Stimulated activated CD8-positive, alpha-beta memory T cell treated with anti-CD3 and anti-CD28 coated beads, Interleukin-7, amount 100 ng/mL, for 24 hours (primary cell): ENCODE measurements around the gene TUBB6.

ENCODE experiments used
- DNase-seq: peaks from one replicate; pipeline ENCODE4 v3.0.0-alpha.2; 2020; ENCODE audit warnings: low read depth

TUBB6 gene

DNA sequence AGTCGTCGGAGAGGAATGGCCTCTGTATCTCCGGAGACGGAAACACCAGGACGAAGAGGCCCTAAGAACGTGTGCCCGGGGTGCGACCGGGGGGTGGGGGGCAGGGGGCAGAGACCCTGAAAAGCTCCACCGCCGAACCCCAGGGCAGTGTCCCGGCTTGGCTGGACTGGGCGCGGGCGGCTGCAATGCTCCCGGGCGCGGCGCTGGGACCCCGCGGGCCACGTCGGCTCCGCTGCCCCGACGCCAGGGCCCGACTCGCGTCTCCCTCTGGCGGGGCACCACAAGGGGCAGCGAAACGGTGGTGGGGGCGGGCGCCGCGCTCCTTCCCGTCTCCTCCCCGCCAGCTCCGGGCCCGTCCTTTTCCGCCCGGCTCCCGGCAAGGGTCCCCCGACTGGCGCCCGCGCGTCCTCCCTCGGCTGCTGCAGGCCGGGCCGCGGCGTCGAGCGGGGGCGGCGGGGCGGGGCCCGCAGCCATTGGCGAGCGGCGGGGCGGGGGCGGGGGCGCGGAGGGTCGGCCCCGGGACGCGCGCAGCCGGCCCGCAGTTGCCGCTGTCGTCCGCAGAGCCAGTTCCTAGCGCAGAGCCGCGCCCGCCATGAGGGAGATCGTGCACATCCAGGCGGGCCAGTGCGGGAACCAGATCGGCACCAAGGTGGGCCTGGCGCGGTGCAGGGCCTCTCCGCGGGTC, at the start of gene TUBB6:
Gene TUBB6 (plus strand): TSS at position 541 of the 685 bp plus-strand sequence. CDS start 52 bp downstream, at position 593.
- no peak for DNase-seq

DNA sequence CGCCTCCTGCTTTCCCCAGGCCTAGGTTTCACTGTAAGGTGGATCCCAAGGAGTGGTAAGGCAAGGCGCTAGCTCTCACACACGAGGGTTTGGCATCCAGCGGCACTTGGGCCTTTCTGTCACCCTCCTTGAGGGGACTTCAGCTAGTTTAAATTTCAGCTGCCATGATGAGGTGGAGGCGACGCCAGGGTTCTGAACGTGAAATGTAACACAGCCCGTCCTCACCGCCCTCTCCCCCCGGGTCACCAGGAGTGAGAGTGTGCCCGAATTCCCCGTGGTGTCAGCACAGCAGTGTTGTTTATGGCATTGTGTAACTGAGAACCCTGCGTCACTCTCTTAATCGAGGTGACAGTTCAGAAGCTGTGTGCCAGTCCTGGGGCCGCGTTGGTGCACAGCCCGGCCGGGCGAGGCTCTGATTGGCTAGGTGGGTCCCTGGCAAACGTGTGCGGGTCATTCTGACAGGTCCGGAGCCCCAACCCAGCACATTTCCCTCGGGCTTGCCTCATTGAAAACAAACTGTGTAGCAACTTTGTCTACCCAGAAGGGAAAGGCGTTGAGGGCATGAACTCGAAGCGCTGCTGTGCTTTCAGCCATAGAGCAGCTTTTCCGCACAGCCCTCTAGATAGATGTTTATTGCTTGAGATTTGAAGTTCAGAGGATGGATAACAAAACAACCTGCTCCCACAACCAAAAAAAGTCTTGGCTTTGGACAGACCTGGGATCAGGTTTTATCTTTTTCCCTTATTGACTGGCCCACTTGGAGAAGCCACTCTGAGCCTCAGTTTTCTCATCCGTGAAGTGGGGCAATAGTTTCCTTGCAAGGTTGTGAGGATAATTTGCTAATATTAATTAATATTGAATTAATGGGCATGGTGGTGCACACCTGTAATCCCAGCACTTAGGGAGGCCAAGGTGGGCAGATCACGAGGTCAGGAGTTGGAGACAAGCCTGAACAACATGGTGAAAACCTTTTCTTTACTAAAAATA, 49.0 kb upstream of the TUBB6 start:
- no peak for DNase-seq

DNA sequence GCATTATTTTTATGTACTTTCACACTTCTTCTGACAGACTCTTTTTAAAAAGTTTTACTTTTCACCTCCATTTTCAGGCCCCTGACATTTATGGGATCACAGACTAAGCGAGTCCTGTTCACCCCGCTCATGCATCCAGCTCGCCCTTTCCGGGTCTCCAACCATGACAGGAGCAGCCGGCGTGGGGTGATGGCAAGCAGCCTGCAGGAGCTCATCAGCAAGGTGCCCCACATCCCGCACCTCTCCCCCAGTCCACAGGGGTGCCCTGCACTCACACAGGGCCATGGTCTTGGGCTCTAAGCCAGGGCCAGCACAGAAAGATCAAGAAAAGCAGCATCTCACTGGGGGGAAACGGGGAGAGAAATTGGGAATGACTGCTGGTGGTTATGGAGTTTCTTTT, 45.3 kb upstream of the TUBB6 start:
- no peak for DNase-seq

DNA sequence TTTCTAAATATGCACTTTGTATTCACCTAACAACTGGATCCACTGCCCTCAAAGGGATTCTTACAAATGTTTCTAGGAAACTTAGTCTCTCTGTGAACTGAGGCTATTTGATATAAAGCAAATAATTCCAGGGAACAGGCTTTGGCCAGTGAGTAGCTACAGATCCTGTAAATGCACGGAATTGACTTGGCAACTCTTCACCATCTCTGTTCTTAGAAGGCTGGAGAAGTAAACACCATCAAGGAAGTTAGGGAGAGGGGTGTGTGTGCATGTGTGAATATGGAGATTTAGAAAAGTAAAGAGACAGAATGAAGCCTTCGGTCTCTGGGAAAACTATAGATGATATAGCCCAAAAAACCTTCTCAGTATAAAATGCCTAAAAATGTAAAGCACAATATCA, 43.2 kb upstream of the TUBB6 start:
- DNase-seq = no peak

DNA sequence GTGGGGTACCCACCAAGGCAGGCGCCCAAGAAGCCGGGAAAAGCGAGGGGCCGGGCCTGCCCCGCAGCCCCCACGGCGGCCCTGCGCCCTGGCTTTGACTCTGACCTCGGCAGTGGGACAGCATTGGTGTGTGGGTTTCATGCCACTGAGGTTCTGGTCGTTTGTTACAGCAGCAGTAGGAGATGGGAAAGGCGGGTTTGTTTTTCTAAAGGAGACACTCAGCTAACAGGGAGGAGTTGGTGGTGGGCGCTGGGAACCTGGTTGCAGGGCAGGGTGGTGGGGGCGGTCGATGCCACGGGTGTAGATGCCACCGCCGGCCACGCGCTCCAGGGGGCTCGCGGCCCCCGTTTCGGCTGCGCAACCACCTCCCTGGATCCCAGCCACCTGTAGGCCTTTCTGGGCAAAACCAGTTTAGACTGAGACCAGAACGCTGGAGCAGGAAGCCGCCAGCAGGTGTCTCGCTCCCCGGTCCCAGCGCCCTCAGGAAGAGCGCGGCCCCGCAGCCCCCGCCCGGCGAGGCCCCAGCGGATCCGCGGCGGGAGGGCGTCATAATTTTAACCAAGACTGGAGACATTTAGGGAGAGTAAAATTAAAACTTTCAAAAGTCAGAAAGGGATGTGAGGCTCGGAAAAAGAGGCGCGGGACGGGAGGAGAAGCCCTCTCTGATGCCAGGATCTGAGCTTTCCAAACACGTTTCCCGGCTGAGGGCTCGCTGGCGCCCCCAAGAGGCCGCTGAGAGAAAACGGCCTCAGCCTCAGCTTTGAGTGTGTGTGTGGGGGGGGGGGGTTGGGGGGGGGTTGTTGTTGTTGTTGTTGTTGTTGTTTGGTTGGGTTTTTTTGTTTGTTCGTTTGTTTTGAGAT, 36.4 kb upstream of the TUBB6 start:
- DNase-seq = peak; percentile 27

DNA sequence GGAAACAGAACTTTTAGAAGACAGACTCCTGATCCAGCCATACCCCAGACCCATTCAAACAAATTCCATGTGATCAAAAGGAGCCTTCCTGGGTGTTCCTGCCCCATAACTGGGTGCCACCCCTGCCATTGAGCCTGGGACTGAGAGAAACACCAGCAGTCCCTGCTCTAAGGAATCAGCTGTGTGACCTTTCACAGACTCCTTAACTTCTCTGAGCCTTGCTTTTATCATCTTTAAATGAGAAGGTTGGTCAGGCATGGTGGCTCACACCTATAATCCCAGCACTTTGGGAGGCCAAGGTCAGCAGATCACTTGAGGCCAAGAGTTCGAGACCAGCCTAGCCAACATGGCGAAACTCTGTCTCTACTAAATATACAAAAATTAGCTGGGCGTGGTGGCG, 33.2 kb upstream of the TUBB6 start:
- no peak for DNase-seq

DNA sequence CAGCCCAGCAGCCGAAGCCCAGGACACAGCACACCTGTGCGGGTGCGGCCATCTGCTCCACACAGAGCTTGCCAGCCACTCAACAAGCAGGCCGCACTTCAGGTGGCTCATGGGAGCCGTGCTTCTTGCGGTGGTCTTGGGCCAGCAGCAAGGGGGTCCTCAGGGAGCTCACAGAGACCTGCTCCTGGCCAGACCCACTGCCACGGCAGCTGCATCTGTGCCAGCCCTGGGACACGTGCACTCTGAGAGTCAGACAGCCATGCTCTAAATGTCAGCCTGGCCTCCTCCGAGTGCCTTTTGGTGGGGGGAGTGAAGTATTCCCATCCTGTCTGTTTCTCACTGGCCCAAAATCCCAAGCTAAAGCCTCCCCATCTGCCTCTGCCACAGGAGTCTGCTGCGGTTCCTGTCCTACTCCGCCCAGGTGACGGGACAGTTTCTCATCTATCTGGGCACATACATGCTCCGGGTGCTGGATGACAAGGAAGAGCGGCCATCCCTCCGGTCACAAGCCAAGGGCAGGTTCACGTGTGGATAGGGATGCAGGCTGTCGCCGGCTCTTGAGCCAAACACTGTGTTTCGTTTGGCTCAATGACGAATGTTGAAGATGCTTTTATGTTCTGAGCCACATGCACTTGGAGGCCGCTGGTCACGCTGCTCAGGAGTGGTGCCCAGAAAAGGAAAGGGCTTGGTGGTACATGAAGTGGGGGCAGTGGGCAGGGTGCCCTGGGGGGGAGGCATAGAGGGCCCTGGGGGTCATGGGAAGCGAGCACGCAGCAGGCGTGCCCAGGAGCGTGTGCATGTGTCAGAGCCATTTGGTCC, 31.1 kb upstream of the TUBB6 start:
- DNase-seq = no peak

DNA sequence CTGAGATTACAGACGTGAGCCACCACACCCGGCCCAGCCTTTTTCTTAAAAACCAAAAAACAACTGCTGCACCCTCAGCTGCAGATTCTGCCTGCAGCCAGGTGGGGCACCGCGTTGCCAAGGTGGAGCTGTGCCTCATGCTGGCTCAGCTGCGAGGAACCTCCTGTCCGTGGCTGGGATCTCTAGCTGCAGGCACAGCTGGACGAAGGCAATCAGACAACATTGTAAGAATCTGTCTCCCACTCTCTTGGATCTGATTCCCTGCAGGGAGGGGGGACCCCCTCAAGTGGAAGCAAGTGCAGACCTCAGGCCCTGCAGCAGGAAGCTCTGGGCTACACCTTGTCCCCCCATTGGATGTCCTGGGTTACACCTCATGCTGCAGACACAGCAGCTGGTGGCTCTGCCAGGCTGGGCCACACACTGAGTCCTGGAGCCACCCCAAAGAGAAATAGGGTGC, 29.8 kb upstream of the TUBB6 start:
- DNase-seq = no peak

DNA sequence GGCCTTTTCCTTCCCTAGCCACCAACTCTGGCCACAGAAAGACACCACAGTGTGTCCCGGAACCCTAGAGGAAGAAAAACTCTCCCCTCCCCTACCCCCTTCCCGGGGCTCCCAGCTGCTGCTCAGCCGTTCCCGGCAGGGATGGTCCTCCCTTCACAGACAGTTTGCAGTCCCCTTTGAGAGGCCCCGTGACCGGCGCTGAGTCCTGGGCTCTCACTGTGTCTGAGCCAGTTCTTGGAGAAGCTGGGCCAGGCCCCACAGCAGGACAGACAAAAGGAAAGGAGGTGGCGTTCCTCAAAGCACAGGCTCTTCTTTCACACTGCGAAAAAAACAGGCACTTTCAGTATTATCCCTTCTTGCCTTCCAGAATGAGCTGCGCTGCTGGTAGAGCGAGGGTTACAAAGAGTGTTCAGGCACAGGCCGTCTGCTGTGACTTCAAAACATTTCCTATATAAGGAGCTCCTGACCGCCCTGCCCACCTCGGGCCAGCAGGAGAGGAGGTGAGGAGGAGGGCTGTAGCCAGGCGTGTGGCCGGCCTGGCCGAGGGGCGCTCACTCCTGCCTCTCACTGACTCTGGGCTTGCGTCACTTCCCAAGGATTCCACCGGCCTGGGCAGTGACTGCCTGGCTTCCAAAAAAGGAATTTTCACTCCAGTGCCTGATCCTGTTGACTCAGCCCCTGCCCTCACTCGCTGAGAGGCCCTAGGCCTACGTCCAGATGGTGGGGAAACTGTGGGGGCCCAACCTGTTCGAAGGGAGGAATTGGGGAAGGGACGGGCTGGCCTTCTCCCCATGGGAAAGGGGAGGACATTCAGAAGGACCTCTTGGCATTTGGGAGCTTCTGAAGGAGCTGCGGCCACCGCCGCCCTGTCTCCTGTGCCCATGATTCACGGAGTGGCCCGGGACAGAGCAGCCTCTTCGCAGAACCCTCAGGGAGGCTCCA, 29.0 kb upstream of the TUBB6 start:
- DNase-seq = no peak

DNA sequence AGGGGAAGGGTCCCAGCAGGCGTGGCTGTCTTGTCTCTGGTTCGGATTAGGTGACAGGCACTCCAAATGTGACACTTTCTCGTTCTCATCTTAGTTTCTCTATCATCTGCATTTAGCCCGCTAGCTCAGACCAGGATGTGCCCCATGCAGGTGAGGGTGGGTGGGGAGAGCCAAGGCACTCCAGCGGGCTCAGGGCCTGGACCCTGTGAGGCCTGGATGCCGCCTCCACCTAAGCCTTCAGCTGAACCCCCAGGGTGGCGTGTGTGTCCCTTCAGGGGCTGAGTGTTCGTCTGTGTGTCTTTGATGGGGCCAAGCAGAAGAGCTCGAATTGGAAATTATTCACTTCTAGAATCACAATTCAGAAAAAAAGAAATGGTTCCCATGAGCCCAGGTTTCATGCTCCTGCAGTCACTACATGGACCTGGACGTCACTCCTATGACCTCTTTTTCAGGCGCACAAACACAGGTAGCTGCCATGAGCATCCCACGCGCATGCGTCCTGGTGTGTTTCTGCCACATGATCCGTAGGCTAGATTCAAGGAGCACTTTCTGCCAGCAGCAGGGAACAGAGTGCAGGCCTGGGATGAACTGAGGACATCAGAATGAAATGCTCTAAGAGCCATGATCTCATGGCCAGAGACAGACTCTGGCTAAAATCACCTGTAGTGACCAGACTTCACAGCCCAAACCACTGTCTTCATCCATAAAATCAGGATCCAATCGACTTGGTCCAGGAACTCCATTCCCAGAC, 28.1 kb upstream of the TUBB6 start:
- no peak for DNase-seq

DNA sequence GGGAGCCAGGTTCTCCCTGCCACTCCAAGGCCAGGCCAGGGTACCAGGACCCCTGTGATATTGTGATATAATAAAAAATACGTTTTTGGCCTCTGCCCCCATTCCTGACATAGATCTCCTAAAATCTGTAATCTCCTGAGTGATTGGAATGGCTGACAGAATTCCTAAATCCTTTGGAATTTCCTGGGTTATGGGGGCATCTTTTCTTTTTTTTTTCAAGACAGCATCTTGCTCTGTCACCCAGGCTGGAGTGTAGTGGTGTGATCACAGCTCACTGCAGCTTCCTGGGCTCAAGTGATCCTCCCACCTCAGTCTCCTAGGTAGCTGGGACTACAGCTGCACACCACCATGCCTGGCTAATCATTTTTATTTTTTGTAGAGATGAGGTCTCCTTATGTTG, 26.2 kb upstream of the TUBB6 start:
- no peak for DNase-seq

DNA sequence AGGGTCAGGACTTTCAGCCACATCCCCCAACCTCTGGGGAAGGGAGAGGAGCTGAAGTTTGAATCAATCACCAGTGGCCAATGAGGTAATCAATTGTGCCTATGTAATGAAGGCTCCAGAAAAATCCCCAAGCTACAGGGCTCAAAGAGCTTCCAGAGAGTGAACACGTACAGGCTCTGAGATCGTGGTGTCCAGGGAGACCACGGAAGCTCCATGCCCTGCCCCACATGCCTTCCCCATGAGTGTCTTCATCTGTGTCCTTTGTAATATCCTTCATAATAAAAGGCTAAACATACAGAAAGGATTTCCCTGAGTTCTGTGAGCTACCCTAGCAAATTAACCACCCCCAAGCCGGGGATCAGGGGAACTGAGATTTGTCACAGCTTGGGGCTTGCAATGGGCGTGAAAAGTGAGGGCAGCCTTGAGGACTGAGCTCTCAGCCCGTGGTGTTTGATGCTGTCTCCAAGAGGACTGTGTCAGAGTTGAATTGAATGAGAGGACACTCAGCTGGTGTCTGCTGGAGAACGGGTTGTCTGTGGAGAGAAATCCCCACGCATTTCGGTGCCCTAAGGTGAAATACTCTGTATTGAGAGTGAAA, 25.5 kb upstream of the TUBB6 start:
- DNase-seq = no peak

DNA sequence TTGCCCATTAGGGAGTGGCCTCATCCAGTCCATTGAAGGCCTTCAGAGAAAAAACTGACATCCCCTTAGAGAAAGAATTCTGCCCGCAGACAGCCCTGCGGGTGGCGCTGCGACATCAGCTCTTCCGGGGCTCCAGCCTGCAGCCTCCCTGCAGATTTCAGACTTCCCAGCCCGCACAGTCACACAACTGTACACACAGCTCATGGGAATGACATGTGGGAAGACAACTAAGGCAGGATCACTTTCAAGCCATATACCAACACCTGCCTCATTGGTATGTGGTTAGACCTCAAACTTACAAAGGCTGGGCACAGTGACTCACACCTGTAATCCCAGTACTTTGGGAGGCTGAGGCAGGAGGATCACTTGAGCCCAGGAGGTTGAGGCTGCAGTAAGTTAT, 24.8 kb upstream of the TUBB6 start:
- no peak for DNase-seq

DNA sequence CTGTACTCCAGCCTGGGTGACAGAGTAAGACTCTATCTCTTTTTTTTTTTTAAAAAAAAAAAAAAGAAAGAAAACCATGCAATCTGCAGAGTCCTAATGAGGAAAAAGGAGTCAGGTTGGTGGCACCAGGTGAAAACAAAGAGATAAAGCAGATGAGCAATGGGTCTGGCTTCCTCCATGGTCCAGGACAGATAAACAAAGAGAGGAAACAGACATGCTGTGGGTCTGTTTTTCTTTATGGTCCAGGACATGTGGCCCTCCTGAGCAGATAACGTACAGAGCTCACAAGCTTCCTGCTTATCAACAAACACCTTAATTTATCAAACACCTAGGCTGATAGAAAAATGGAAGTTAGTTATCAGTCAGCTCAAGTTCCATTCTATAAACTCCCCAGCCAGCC, 24.4 kb upstream of the TUBB6 start:
- no peak for DNase-seq

DNA sequence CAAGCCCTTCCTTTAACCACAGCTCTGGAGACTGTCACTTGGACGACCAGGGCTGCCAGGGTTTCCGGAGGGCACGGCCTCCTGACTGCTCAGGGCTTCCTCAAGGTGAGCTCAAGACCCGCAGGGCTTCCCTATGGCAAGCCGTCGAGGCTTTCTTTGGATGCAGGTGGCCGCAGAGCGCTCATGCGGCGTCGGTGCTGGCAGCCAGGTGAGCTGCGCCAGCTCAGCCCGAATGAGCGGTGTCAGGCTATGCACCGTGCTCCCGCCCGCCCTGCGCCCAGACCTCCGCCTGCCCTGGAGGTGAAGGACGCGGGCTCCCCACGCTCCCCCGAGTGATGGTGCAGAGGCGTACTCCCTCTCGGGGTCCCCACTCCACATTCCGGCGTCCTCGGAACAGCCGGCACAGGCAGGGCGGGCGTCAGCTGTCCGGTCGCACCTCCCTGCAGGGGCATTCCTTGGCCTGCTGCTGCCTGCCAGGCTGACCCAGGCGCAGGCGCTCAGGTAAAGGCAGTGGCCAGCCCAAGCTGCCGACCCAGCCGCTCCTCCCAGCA, 20.8 kb upstream of the TUBB6 start:
- no peak for DNase-seq

DNA sequence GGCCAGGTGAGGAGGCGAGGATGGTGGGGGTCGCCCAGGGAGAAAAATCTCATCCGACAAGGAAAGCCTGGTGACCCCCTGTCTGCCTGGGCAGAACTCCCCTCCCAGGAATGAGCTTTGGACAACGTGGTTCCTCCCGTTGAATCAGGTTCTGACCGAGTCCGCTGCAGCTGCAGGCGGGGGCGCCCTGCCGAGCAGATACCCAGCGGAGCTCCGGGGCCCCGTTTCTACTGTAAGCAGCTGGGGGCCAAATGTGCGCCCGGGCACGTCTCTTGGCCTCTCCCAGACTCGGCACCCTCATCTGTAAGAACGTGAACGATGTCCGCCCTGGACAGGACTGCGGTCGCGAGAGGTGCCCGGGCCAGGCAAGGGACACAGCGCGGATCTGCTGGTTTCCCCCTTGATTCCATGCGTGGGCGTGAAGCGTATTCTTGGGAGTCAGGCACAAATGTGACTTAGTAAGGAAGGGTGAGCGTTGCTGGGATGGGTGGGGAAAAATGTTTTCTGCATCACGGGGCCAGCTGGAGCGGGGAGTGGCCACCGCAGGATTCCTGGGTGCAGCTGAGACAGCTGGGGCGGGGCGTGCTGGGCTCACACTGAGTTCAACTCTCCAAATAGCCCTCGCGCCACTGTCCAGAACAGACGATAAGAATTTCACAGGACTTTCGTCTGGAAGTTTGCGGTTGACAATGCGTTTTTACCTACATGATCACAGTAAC, 20.2 kb upstream of the TUBB6 start:
- DNase-seq = no peak

DNA sequence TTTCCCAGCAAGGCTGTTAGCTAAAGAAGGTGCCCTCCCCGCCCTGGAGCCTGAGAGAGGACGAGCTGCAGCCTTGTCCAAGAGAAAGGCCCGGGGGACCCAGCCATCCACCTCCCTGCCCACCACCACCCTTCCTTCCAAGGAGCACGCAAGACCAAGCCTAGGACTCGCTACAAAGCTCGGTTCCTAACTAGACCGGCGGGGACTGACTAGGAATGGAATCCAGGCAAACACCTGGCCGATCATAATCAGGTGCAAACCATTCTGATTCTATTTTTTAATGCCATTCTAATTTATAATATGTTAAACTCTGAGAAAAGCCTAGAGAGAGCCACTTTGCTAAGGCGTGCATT, 19.7 kb upstream of the TUBB6 start:
- DNase-seq = no peak

DNA sequence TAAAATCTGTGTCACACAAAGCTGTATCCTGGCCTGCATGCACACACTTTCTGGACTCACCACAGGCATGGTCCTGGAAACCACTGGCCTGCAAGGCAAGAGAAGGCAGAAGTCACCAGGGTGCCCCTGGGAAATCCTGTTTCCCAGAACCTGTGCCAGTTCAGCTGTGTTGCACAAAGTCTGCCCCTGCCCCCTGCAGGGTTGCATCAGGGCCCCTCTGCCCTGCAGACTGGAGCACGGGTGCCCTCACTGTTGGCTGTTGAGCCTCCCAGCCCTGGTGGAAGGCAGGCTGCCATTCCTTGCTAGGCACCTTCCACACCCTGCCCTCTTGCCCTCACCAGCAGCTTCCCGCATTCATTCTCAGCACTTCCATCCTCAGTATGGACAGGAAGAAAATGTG, 18.0 kb upstream of the TUBB6 start:
- no peak for DNase-seq
